Measurements from ENCODE around the gene ETS1.

DNA sequence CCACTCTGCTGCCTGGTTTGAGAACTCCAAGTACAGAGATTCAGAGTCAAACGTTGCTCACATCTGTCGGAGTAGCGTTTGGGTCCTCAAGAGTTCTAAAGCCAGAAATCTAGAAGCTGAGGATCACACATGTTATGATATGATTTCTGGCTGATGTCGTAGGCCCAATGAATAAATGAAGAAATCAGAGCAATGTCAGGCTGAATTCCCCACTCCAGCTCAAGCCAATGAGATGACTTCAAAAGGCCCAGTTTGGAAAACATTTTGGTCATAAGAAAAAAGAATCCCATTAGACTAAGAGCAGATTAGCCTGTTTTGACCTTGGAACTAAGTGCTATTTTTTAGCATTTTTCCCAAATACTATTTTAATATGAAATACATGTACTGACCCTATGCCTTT is 106.7 kb downstream of the ETS1 start:
- TF ChIP-seq, protein P1, sequence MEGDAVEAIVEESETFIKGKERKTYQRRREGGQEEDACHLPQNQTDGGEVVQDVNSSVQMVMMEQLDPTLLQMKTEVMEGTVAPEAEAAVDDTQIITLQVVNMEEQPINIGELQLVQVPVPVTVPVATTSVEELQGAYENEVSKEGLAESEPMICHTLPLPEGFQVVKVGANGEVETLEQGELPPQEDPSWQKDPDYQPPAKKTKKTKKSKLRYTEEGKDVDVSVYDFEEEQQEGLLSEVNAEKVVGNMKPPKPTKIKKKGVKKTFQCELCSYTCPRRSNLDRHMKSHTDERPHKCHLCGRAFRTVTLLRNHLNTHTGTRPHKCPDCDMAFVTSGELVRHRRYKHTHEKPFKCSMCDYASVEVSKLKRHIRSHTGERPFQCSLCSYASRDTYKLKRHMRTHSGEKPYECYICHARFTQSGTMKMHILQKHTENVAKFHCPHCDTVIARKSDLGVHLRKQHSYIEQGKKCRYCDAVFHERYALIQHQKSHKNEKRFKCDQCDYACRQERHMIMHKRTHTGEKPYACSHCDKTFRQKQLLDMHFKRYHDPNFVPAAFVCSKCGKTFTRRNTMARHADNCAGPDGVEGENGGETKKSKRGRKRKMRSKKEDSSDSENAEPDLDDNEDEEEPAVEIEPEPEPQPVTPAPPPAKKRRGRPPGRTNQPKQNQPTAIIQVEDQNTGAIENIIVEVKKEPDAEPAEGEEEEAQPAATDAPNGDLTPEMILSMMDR (conservative IDR thresholded peaks at IDR 0.05; ENCODE audit: low read length): no peak
- TF ChIP-seq EZH2phosphoT487 (IDR thresholded peaks at IDR 0.05; ENCODE audit: borderline replicate concordance, low read depth, low read length): no peak
